Measurements from ENCODE around the gene KIZ. TPM values are rescaled to one million over a fixed set of nuclear protein-coding genes. Genes with fewer than 3 reads are reported as not detected.

Gene KIZ
- total and polyA plus RNA-seq, 2 donors (not counting 1 experiment from before 2014, with no cell fraction given), result 19.7 to 40.4 TPM

- H3K9me3 Mint-ChIP-seq (ENCODE audit: insufficient read depth), result no peaks in the 10 kb centered on the region
- ChIA-PET CTCF (no interaction called here), POLR2A (no interaction called here)
- peaks cover 0 to 21% (median 8%) of the 10 kb centered on the region in 4 experiments for H3K27me3 ChIP-seq (replicated peaks in 1 of 4; ENCODE audit: control extremely low read depth in 1 of 4, control insufficient read depth in 3 of 4, insufficient read depth in 4 of 4, low read length in 3 of 4)
- no peaks in the 10 kb centered on the region for H3K4me1 ChIP-seq (ENCODE audit: control insufficient read depth in 2 of 2, insufficient read depth in 2 of 2, low read length in 2 of 2)
- no peak for ATAC-seq (ENCODE audit: low read depth)
- H4K20me1 ChIP-seq (ENCODE audit: control insufficient read depth, insufficient read depth, low read length, poor library complexity, severe bottlenecking), result no peaks in the 10 kb centered on the region
- H3K36me3 ChIP-seq (replicated peaks in 1 of 2; ENCODE audit: control extremely low read depth in 1 of 2, control insufficient read depth in 1 of 2, extremely low read depth in 1 of 2, insufficient read depth in 2 of 2, low read length in 1 of 2), result no peaks in the 10 kb centered on the region
- no peak overlapping the region for H3K4me3 Mint-ChIP-seq
- WGBS (ENCODE audit: insufficient coverage), result 92% methylated on average over 2 of the region's 2 CpGs
- H3K27ac ChIP-seq (ENCODE audit: low read length in 2 of 2), result no peak overlapping the region
- H3K9me3 ChIP-seq (ENCODE audit: control extremely low read depth in 1 of 3, control insufficient read depth in 2 of 3, insufficient read depth in 1 of 3, low read length in 2 of 3), result peaks cover 0 to 1% (median 0%) of the 10 kb centered on the region in 3 donors
- peaks cover 48% of the 10 kb centered on the region for H3K27me3 Mint-ChIP-seq
- DNase-seq, result no peak
- no peak overlapping the region for H3K9ac ChIP-seq (ENCODE audit: low read length)
- intact Hi-C loops (cut with micrococcal nuclease), result no loop called here
- no peak overlapping the region for H2AFZ ChIP-seq (ENCODE audit: insufficient read depth, low read depth, low read length, poor library complexity, severe bottlenecking)
- H3K4me3 ChIP-seq (ENCODE audit: control extremely low read depth in 1 of 5, extremely low read depth in 1 of 5, insufficient read depth in 1 of 5, low read depth in 2 of 5, low read length in 4 of 5), result no peak overlapping the region
- H3K4me1 Mint-ChIP-seq, result no peaks in the 10 kb centered on the region
- H3K79me2 ChIP-seq (ENCODE audit: control insufficient read depth, insufficient read depth, low read length), result no peaks in the 10 kb centered on the region
- no peak overlapping the region for H3K27ac Mint-ChIP-seq
- no peak for TF ChIP-seq EZH2 (IDR thresholded peaks at IDR 0.05; ENCODE audit: borderline replicate concordance, insufficient read depth, low read depth, low read length, poor library complexity, severe bottlenecking)
- no peak for TF ChIP-seq CTCF (IDR thresholded peaks at IDR 0.05)
- H3K4me2 ChIP-seq (replicated peaks; ENCODE audit: low read depth, low read length, poor library complexity, severe bottlenecking), result no peak overlapping the region
Observed at GRCh38 chr20:21118782-21119181, 7.1 kb upstream of the KIZ start.

- peak overlapping the region; percentile 5 for H2AFZ ChIP-seq (ENCODE audit: insufficient read depth, low read depth, low read length, poor library complexity, severe bottlenecking)
- TF ChIP-seq CTCF (IDR thresholded peaks at IDR 0.05) (no peak), EZH2 (IDR thresholded peaks at IDR 0.05; ENCODE audit: borderline replicate concordance, insufficient read depth, low read depth, low read length, poor library complexity, severe bottlenecking) (no peak)
- CTCF ChIA-PET, result no interaction called here
- H3K27me3 ChIP-seq (replicated peaks in 1 of 4; ENCODE audit: control extremely low read depth in 1 of 4, control insufficient read depth in 3 of 4, insufficient read depth in 4 of 4, low read length in 3 of 4), result peaks cover 0 to 5% (median 0%) of the 10 kb centered on the region in 4 experiments
- H3K9me3 Mint-ChIP-seq (ENCODE audit: insufficient read depth), result no peaks in the 10 kb centered on the region
- no peaks in the 10 kb centered on the region for H3K36me3 ChIP-seq (replicated peaks in 1 of 2; ENCODE audit: control extremely low read depth in 1 of 2, control insufficient read depth in 1 of 2, extremely low read depth in 1 of 2, insufficient read depth in 2 of 2, low read length in 1 of 2)
- no peak overlapping the region for H3K9ac ChIP-seq (ENCODE audit: low read length)
- H3K9me3 ChIP-seq (ENCODE audit: control extremely low read depth in 1 of 3, control insufficient read depth in 2 of 3, insufficient read depth in 1 of 3, low read length in 2 of 3), result peaks cover 0 to 1% (median 0%) of the 10 kb centered on the region in 3 donors
- POLR2A ChIA-PET, result no interaction called here
- no peaks in the 10 kb centered on the region for H4K20me1 ChIP-seq (ENCODE audit: control insufficient read depth, insufficient read depth, low read length, poor library complexity, severe bottlenecking)
- no peak overlapping the region for H3K4me3 ChIP-seq (ENCODE audit: control extremely low read depth in 1 of 5, extremely low read depth in 1 of 5, insufficient read depth in 1 of 5, low read depth in 2 of 5, low read length in 4 of 5)
- peaks cover 21% of the 10 kb centered on the region for H3K4me1 Mint-ChIP-seq
- H3K27ac Mint-ChIP-seq, result no peak overlapping the region
- H3K4me2 ChIP-seq (replicated peaks; ENCODE audit: low read depth, low read length, poor library complexity, severe bottlenecking), result no peak overlapping the region
- H3K27ac ChIP-seq (ENCODE audit: low read length in 2 of 2), result no peak overlapping the region
- peaks cover 9% of the 10 kb centered on the region for H3K27me3 Mint-ChIP-seq
- ATAC-seq (ENCODE audit: low read depth) (no peak), DNase-seq (no peak)
- H3K4me1 ChIP-seq (ENCODE audit: control insufficient read depth in 2 of 2, insufficient read depth in 2 of 2, low read length in 2 of 2), result peaks cover 14 to 16% of the 10 kb centered on the region in 2 donors
- no CpG with 5 or more reads among the region's 3 CpGs for WGBS (ENCODE audit: insufficient coverage)
- H3K79me2 ChIP-seq (ENCODE audit: control insufficient read depth, insufficient read depth, low read length), result peaks cover 26% of the 10 kb centered on the region
- H3K4me3 Mint-ChIP-seq, result peak overlapping the region; percentile 23
- intact Hi-C loops (cut with micrococcal nuclease), result loop anchor here (2.0 kb wide), 1 partner anchor 1071 kb away; the partner anchor contains the start of genes CFAP61 and CRNKL1
Observed at GRCh38 chr20:21124190-21124589, 1.7 kb upstream of the KIZ start.
